ENCODE measurements around the gene ANK3.
"Not testable (repeated sequence)": the region's sequence is repeated elsewhere in the genome, so short reads cannot be mapped to it uniquely, and the experiment has no call there.

Gene ANK3

GRCh38 chr10:60314069-60314940, 75.4 kb downstream of the ANK3 start:
- H3K27ac ChIP-seq, result no peak overlapping the region
- peak; percentile 10 for DNase-seq (ENCODE audit: low read depth, low spot score)

DNA sequence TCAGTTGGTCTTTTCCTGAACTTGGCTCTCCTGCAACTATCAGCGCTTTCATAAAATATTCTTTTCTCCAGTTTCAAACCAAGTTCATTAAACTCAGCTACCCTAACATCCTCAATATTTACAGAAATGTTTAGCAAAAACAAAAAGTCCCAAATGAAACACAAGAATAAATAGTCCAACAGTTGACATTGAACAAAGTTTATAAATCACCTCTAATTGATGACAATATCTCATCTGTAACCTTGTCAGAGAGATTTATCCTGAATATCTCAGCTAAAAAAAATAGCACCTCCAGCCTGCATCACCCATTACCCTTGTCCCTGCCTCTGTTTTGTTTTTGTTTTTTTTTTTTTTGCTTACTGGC, 76.1 kb downstream of the ANK3 start:
- H3K27ac ChIP-seq, result peak overlapping the region; percentile 33
- DNase-seq (ENCODE audit: low read depth, low spot score), result no peak

GRCh38 chr10:60312818-60313588, 76.7 kb downstream of the ANK3 start:
- H3K27ac ChIP-seq, result peak overlapping the region; percentile 33
- DNase-seq (ENCODE audit: low read depth, low spot score), result no peak

GRCh38 chr10:60311821-60312220, 77.9 kb downstream of the ANK3 start:
- DNase-seq (ENCODE audit: low read depth, low spot score), result no peak
- H3K27ac ChIP-seq, result no peak overlapping the region

DNA sequence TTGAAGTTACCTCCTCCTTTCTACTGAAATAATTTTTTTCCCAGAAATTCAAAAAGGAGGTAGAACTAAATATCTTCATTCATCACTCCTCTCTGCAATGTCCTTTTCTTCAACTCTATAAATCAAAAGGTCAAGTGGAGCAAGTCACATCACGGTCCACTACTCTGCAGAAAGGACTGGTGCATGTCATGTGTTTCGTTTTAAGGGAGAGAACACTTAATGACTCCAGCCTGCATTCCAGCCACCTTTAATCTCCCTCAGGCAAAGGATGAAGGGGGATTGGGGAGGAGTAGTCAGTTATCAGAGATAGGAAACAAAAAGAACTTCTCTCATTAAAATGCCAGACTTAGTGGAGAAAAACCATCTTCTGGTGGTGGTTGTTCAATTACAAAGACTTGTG, 78.9 kb downstream of the ANK3 start:
- H3K27ac ChIP-seq, result no peak overlapping the region
- no peak for DNase-seq (ENCODE audit: low read depth, low spot score)

DNA sequence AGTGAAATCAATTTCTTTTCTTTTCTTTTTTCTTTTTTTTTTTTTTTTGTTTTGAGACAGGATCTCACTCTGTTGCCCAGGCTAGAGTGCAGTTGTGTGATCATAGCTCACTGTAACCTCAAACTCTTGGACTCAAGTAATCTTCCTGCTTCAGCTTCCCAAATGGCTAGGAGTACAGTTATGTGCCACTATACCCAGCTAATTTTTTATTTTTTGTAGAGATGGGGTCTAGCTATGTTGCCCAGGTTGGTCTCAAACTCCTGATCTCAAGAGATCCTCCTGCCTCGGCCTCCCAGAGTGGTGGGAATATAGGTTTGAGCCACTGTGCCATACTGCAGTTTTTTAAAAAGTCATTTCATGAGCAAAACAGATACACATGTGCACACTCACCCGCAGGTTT, 79.8 kb downstream of the ANK3 start:
- no peak for DNase-seq (ENCODE audit: low read depth, low spot score)
- no peak overlapping the region for H3K27ac ChIP-seq

- H3K27ac ChIP-seq, result no peak overlapping the region
- no peak for DNase-seq (ENCODE audit: low read depth, low spot score)
These were observed 80.3 kb downstream of the ANK3 start for GRCh38 chr10:60309371-60309770.

GRCh38 chr10:60305380-60305892, 84.2 kb downstream of the ANK3 start:
- no peak overlapping the region for H3K27ac ChIP-seq
- DNase-seq (ENCODE audit: low read depth, low spot score), result no peak

DNA sequence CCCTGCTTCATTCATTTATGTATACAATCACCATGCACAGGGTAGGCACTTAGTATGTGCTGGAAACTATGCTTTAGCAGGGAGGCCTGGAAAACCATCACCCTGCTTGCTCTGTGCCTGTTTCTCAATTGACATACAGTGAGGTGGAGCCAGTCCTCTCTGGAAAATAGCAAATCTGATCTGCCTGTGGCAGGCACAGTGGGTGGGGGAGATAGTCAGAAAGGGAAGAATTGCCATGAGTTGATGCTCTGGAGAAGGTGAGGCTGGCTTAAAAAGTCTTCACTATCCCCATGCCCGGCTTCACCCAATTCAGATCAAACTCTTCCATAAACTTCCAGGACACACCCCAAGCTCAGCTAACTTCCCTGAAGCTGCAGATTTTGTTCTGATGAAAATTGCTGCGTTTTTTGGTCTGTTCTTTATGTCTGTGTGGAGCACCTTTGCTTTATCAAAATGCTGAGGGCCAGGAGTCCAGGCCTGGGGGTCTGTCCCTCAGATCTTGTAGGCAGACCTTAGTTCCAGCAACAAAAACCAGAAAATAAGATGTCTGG, 84.8 kb downstream of the ANK3 start:
- DNase-seq (ENCODE audit: low read depth, low spot score), result no peak
- H3K27ac ChIP-seq, result no peak overlapping the region

GRCh38 chr10:60303778-60304177, 85.9 kb downstream of the ANK3 start:
- H3K27ac ChIP-seq, result no peak overlapping the region
- DNase-seq (ENCODE audit: low read depth, low spot score), result no peak

DNA sequence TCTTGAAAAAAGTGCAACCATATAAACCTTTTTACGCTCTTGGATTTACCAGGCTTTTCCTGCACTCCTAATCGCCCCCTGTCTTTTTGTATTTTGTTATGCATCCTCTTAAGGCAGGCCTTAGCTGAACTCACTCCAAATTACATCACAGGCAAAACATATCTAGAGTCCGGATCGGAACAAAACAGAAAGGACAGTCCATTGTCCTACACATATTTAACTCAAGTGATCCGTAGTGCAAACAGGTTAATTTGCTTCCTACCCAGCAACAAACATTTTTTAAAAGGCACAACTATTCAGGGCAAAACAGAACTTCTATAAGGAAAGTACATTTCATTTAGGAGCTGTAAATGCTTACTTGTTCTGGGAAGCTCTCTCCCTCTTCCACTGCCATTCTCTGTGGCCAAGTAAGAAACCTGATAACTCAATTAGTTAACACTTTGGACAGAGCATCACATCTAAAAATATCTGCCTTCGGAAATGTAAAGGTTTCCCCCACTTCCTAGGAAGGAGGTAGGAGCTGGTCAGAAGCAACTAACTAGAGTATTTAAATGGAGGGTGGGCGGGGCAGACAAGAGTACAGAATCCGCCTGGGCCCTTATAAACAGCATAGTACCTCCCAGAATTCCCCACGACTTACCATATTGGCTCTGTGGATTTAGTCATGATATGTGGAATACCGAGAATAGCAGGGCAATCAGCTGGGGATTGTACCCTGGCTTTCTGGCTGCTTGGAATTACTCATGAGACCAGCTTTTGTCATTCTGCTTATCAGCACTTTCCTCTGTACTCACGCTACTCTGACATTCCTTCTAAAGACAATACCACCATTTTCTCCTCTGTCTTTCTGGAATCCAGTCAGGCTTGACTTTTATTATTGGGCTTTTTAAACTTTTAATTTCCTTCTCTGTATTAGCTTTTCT, 89.5 kb downstream of the ANK3 start:
- no peak for DNase-seq (ENCODE audit: low read depth, low spot score)
- H3K27ac ChIP-seq, result no peak overlapping the region

- H3K27ac ChIP-seq, result no peak overlapping the region
- DNase-seq (ENCODE audit: low read depth, low spot score), result no peak
These were observed 90.3 kb downstream of the ANK3 start for GRCh38 chr10:60299390-60299778.

- no peak for DNase-seq (ENCODE audit: low read depth, low spot score)
- no peak overlapping the region for H3K27ac ChIP-seq
These were observed 91.0 kb downstream of the ANK3 start for GRCh38 chr10:60298408-60299389.

DNA sequence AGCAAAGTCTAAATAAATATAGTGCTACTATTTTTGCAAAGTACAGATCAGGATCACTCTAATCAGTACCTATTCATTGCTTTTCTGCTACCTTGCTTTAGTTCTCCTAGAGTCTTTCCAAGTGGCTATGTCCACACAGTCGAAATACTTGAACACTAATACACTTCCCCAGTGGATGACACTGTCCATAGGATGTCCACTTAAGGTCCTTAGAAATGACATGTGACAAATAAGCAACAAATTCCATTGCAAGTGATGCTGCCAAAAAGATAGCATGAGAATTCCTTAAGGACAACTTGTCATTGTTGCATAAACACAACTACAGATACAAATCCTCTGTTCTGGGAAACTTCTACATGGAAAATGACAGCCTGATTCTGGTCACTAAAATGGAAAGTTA, 93.6 kb downstream of the ANK3 start:
- no peak for DNase-seq (ENCODE audit: low read depth, low spot score)
- H3K27ac ChIP-seq, result no peak overlapping the region

- no peak overlapping the region for H3K27ac ChIP-seq
- DNase-seq (ENCODE audit: low read depth, low spot score), result no peak
These were observed 94.4 kb downstream of the ANK3 start for GRCh38 chr10:60295028-60295937.

DNA sequence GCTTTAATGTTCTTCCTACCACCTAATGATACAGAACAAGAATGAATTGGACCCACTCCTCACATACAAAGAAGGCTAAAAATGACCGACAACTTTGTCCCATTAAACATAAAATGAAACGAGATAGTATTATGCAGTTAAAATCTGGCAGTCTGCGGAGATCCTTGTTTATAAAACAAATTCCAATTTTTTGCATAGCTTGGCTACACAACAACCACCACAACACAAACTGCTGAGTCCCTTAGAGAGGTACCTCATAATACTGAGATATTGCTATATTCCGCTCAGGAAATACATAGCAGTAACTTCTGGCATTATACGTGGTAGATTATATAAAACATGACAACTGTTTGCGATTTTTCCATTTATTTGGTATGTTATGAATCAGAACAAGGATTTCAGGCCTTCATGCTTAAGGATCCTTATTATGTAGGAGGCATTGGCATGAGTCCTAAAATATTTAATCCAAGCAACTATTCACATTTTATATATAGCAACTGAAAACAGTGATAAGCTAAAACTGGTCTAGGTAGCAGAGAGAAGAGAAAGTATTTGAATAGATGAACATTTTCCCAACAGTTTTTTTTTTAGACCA, 96.0 kb downstream of the ANK3 start:
- H3K27ac ChIP-seq, result no peak overlapping the region
- no peak for DNase-seq (ENCODE audit: low read depth, low spot score)

GRCh38 chr10:60292998-60293397, 96.7 kb downstream of the ANK3 start:
- DNase-seq (ENCODE audit: low read depth, low spot score), result no peak
- H3K27ac ChIP-seq, result no peak overlapping the region

DNA sequence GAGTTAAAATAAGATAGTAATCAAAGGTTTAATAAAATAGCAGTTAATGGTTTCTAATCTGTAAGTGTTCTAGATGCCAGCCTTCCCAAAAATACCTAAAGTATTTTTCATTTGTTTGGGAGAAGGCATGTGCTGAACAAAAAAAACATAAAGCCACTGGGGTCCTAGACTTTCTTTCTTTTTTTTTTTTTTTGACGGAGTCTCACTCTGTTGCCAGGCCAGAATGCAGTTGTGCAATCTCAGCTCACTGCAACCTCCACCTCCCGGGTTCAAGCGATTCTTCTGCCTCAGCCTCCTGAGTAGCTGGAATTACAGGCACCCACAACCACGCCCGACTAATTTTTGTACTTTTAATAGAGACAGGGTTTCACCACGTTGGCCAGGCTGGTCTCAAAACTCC, 97.1 kb downstream of the ANK3 start:
- not testable (repeated sequence) for H3K27ac ChIP-seq; DNase-seq (ENCODE audit: low read depth, low spot score)
